Activated naive CD8-positive, alpha-beta T cell treated with anti-CD3 and anti-CD28 coated beads for 36 hours (primary cell): Measurements from ENCODE around the gene JMJD7. TPM values are rescaled to one million over a fixed set of nuclear protein-coding genes. Genes with fewer than 3 reads are reported as not detected.
A peak's percentile ranks its signal among the peaks of the same experiment; 100 is the strongest.

Experiments used
- DNase-seq: peaks from one replicate; pipeline ENCODE4 v3.0.0; 2021
- H3K27ac Mint-ChIP-seq: one replicate; pipeline ENCODE4 v1.8.0; 2022; ENCODE audit warnings: mild to moderate bottlenecking, moderate library complexity, mixed read lengths
- H3K27me3 Mint-ChIP-seq: one replicate; pipeline ENCODE4 v1.8.0; 2022; ENCODE audit warnings: mild to moderate bottlenecking, mixed read lengths
- H3K36me3 Mint-ChIP-seq: one replicate; pipeline ENCODE4 v1.8.0; 2021; ENCODE audit warnings: mild to moderate bottlenecking, mixed read lengths
- H3K4me1 Mint-ChIP-seq: one replicate; pipeline ENCODE4 v1.8.0; 2021; ENCODE audit warnings: mixed read lengths
- H3K4me3 Mint-ChIP-seq: one replicate; pipeline ENCODE4 v1.8.0; 2022; ENCODE audit warnings: mild to moderate bottlenecking, moderate library complexity, mixed read lengths
- H3K9me3 Mint-ChIP-seq: one replicate; pipeline ENCODE4 v1.8.0; 2022; ENCODE audit warnings: mixed read lengths
- total RNA-seq, 2 experiments: library from RNA; stranded (reverse); gene quantifications; one replicate each; pipeline ENCODE4 v1.2.3, GENCODE V29; 2021

The JMJD7 gene
- total RNA-seq, 2 experiments from 2014 or later: 9.4 to 10.9 TPM

DNA sequence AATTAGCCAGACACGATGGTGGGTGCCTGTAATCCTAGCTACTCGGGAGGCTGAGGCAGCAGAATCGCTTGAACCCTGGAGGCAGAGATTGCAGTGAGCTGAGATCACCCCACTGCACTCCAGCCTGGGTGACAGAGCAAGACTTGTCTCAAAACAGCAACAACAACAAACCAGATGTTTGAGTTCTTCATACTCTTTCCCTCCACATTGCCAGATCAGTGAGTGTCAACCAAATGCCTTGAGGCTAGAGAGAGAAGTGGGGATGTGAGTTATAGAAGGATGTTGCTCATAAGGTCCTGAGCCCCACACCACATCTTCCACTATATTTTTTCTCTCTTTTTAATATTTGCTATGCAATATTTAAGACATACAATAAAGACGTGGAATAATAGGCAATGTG, 33.8 kb upstream of the JMJD7 start:
- Mint-ChIP-seq H3K9me3 (no peaks in the 10 kb centered on the region), H3K36me3 (no peaks in the 10 kb centered on the region), H3K27ac (no peak overlapping the region), H3K27me3 (no peaks in the 10 kb centered on the region), H3K4me3 (no peak overlapping the region), H3K4me1 (peaks cover 37% of the 10 kb centered on the region)
- DNase-seq: no peak

- no peaks in the 10 kb centered on the region for H3K27me3 Mint-ChIP-seq
- H3K4me3 Mint-ChIP-seq: no peak overlapping the region
- no peaks in the 10 kb centered on the region for H3K9me3 Mint-ChIP-seq
- no peaks in the 10 kb centered on the region for H3K36me3 Mint-ChIP-seq
- DNase-seq: no peak
- peaks cover 26% of the 10 kb centered on the region for H3K4me1 Mint-ChIP-seq
- no peak overlapping the region for H3K27ac Mint-ChIP-seq
Observed at GRCh38 chr15:41795996-41796856, 31.7 kb upstream of the JMJD7 start.

DNA sequence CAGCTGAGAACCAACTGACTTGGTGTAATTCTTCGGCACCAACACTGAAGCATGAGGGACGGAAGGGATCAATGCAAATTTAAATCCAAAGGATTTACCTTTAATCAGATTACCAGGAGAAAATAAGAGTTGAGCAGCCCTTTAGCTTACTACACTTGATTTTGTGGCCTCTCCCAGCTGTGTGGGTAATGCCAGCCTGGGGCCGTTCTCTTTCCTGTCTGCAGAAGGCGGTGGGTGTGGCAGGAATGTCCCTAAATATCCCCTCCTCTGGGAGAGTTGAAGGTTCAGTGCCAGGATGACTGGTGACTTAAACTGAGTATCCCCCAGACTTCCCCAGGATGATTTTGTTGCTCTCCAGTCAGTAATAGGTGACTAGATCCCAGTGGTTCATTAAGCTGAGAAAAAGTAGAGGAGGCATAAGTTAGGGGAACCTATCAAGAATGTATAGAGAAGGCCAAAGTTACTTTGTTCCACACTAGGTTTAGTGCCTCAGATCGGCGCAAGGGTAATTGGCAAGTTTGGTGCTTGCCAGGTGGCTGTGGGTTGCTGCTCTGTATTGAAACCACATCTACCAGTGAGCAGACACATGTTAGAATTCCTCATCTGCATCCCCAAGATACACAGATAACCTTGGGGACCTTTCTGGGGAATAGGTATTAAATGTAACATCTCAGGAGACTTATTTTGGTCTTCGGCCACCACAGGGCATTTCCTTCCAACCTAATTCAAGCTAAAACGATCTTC, 30.5 kb upstream of the JMJD7 start:
- no peak overlapping the region for H3K27ac Mint-ChIP-seq
- H3K27me3 Mint-ChIP-seq: no peaks in the 10 kb centered on the region
- no peaks in the 10 kb centered on the region for H3K9me3 Mint-ChIP-seq
- no peak for DNase-seq
- no peaks in the 10 kb centered on the region for H3K36me3 Mint-ChIP-seq
- peaks cover 19% of the 10 kb centered on the region for H3K4me1 Mint-ChIP-seq
- no peak overlapping the region for H3K4me3 Mint-ChIP-seq

DNA sequence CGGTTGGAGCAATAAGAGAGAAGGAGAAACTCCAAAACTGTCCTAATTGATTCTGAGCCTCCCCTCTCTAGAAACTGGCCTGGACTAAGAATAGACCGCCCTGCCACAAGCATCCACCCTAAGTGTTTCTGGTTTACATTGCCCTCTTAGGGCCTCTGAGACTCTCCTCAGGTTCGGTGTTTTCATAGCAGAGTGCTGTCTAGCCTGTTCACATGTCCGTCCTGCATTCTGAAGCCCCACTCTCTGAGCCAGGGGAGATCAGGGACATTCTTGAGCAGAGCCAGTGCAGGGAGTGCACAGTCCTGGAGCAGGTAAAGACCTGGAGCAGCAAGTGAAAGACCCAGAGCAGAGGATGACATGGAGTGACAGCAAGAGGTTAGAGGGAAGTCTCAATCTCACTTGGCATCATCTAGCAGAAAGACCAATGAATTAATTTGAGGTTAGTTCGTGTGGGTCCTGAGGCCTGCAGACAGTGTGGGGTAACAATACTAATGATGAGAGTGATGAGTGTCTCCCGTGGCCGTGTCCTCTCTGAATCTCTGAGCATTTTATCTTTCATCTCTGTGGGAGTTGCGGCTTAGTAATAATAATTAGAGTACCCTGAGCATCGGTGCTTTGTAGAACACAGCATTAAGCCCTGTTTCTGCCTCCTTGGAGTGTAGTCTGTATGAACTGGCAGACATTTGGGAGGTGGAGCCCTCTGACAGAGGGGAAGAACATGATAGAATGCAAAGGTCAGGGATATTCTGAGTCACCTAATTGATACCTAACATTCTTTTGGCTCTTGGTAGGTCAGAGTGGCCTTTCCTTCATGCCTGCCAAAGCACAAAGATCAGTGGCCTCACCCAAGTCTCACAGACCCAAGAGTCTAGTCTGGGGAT, 29.0 kb upstream of the JMJD7 start:
- H3K4me1 Mint-ChIP-seq: peaks cover 19% of the 10 kb centered on the region
- no peaks in the 10 kb centered on the region for H3K9me3 Mint-ChIP-seq
- no peak overlapping the region for H3K4me3 Mint-ChIP-seq
- H3K36me3 Mint-ChIP-seq: peaks cover 2% of the 10 kb centered on the region
- no peak for DNase-seq
- peak overlapping the region; percentile 7 for H3K27ac Mint-ChIP-seq
- H3K27me3 Mint-ChIP-seq: no peaks in the 10 kb centered on the region

GRCh38 chr15:41799488-41799805, 28.4 kb upstream of the JMJD7 start:
- Mint-ChIP-seq H3K4me3 (no peak overlapping the region), H3K36me3 (peaks cover 2% of the 10 kb centered on the region), H3K27ac (no peak overlapping the region), H3K4me1 (peaks cover 21% of the 10 kb centered on the region), H3K27me3 (no peaks in the 10 kb centered on the region), H3K9me3 (no peaks in the 10 kb centered on the region)
- no peak for DNase-seq

DNA sequence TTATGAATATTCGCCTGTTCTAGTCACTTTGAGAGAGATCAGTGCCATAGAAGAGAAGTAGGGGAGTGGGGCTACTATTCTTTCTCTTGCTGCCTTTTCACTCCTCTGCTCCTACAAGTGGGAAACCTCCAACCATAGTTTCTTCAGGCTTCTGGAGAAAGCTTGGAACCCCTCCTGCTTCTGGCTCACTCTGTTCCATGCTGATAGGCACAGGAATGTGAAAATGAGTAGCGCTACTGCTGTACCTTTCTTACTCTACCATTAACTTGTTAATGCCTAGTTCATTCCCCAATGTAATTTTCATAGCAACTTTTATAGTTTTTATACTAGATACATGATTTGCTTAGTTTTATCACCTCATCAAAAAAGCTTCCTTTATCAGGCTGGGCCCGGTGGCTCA, 26.7 kb upstream of the JMJD7 start:
- Mint-ChIP-seq H3K27me3 (no peaks in the 10 kb centered on the region), H3K9me3 (no peaks in the 10 kb centered on the region), H3K36me3 (peaks cover 2% of the 10 kb centered on the region), H3K4me1 (peaks cover 21% of the 10 kb centered on the region), H3K4me3 (no peak overlapping the region), H3K27ac (no peak overlapping the region)
- DNase-seq: no peak

DNA sequence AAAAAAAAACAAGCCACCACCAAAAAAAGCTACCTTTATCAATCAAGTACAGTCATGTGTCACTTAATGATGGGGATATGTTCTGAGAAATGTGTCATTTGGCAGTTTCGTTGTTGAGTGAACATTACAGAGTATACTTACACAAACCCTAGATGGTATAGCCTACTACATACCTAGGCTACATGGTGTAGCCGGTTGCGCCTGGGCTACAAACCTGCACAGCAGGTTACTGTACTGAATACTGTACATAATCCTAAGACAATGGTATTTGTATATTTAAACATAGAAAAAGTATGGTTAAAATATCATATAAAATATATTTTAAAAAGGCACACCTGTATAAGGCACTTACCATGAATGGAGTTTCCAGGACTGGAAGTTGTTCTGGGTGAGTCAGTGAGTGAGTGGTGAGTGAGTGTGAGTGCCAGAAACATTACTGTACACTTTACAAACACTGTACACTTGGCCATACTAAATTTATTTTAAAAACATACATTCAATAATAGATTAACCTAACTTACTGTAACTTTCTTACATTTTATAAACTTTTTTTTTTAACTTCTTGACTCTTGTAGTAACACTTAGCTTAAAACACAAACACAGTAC, 25.9 kb upstream of the JMJD7 start:
- Mint-ChIP-seq H3K27ac (no peak overlapping the region), H3K4me3 (no peak overlapping the region), H3K4me1 (peaks cover 19% of the 10 kb centered on the region), H3K9me3 (no peaks in the 10 kb centered on the region), H3K36me3 (peaks cover 2% of the 10 kb centered on the region), H3K27me3 (no peaks in the 10 kb centered on the region)
- DNase-seq: no peak

DNA sequence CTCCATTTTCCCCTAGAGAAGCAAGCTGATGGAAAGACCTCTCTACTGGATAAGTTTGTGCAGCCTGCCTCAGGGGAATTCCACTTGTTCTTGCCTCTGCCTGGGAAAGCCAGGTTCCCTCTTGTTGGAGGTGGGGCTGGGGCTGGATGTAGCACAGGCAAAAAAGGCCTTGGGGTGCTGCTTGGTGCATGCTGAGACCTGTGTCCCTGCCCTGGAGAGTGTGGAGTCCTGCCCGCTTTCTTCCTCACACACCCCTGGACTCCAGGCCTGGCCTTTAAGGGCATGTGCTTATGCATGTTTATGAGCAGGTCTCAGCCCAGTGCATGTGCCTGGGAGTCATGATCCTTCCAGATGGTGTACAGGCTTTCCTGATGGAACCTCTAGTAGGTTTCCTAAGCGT, 23.5 kb upstream of the JMJD7 start:
- Mint-ChIP-seq H3K27ac (no peak overlapping the region), H3K36me3 (peaks cover 2% of the 10 kb centered on the region), H3K27me3 (no peaks in the 10 kb centered on the region)

DNA sequence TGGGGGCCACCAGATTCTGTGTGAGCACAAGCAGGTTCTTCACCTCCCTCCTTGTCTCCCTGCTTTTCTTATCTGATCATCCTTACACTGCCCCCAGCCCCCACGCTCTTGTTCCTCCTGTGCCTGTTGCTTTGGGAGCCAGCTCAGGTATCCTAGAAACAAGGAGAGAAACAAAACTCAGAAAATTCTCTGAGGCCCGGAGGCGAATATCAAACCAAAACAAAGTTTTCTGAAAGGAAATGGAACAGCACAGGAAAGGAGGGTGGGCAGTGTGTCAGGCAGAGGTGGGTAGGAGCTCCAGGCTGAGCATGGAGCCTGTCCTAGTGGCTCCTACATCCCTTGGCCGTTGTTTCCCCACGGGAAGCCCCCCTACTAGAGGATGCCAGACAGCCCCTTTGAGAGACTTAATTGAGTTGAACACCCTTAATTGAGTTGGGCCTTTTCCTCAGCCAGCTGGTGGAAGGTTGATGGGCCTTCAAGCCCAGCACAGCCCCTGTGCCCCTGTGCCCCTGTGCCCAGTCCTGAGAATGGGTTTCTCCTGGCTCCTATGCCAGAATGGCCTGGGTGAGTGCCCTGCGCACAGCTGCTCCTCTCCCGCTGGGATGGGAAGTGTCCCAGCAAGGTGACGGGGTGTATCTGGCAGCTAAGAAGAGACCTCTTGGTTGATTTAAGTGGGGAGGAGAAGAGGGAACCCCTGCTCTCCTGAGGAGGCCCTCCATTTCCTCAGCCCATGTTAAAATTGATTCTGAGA, 22.8 kb upstream of the JMJD7 start:
- Mint-ChIP-seq H3K4me3 (no peak overlapping the region), H3K4me1 (peaks cover 18% of the 10 kb centered on the region), H3K9me3 (no peaks in the 10 kb centered on the region), H3K27ac (peak overlapping the region; percentile 62), H3K36me3 (peaks cover 2% of the 10 kb centered on the region), H3K27me3 (no peaks in the 10 kb centered on the region)
- DNase-seq: no peak

More for the DNA sequence above, 23.5 kb upstream of the JMJD7 start:
- H3K9me3 Mint-ChIP-seq: no peaks in the 10 kb centered on the region
- DNase-seq: no peak
- H3K4me3 Mint-ChIP-seq: no peak overlapping the region
- peaks cover 13% of the 10 kb centered on the region for H3K4me1 Mint-ChIP-seq

- Mint-ChIP-seq H3K4me1 (peaks cover 20% of the 10 kb centered on the region), H3K27ac (no peak overlapping the region), H3K4me3 (no peak overlapping the region), H3K27me3 (no peaks in the 10 kb centered on the region), H3K9me3 (no peaks in the 10 kb centered on the region), H3K36me3 (peaks cover 2% of the 10 kb centered on the region)
- DNase-seq: no peak
Observed at GRCh38 chr15:41805711-41806110, 22.2 kb upstream of the JMJD7 start.

- no peak for DNase-seq
Observed at GRCh38 chr15:41806291-41807181, 21.4 kb upstream of the JMJD7 start.

DNA sequence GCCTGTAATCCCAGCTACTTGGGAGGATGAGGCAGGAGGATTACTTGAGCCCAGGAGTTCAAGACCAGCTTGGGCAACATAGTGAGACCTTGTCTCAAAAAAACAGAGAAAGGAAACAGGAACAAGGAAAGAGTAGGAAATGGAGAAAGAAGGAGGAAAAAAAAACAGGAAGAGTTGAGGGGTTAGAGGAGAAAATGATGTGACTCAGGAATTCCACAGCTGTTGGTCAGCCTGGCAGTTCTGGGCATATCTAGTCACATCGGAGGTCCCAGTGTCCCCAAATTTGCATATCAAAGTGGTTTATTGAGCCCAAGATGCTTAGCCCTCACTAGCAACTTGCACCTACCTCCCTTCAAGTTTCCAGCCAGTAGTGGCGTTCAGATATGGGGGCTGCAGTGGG, 18.8 kb upstream of the JMJD7 start:
- no peaks in the 10 kb centered on the region for H3K27me3 Mint-ChIP-seq
- H3K36me3 Mint-ChIP-seq: peaks cover 2% of the 10 kb centered on the region
- no peak for DNase-seq
- H3K4me1 Mint-ChIP-seq: peaks cover 26% of the 10 kb centered on the region
- no peak overlapping the region for H3K27ac Mint-ChIP-seq
- H3K9me3 Mint-ChIP-seq: no peaks in the 10 kb centered on the region
- H3K4me3 Mint-ChIP-seq: no peak overlapping the region

More at GRCh38 chr15:41806291-41807181, 21.4 kb upstream of the JMJD7 start:
- no peak overlapping the region for H3K27ac Mint-ChIP-seq
- no peaks in the 10 kb centered on the region for H3K9me3 Mint-ChIP-seq
- H3K4me3 Mint-ChIP-seq: no peak overlapping the region
- H3K4me1 Mint-ChIP-seq: peaks cover 26% of the 10 kb centered on the region
- H3K36me3 Mint-ChIP-seq: peaks cover 2% of the 10 kb centered on the region
- no peaks in the 10 kb centered on the region for H3K27me3 Mint-ChIP-seq

DNA sequence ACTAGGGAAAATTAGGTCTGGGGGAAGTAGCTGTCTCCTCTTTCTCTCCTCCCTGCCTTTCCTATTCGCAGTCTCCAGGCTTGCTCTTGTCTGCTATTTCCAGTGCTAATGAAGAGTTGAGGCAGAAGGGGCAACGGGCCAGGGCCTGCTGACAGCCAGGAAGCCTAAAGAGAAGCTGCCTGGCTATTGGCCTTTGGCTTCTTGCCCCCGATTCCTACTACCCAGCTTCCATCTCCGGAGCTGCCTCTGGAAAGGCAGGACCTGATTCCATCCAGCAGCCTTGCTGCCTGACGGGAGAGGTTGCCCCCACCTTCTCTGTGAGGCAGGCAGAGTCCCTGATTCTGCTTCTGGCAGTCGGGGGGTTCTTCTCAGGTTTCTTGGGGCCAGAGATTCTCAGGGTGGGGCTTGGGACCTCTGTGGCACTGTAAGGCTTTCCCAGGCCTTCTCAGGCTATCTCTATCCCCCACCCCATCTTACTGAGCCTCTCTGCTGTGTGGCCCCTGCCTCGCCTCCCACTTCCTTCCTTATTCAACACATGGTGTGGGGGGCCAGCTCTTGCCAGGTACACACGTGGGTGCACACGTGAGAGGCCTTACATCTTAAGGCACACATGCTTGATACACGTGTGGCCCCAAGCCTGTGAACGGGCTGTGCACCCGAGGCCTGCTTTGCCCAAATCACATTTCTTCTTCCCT, 18.2 kb upstream of the JMJD7 start:
- H3K4me1 Mint-ChIP-seq: peaks cover 21% of the 10 kb centered on the region
- H3K27ac Mint-ChIP-seq: no peak overlapping the region
- no peak for DNase-seq
- no peaks in the 10 kb centered on the region for H3K9me3 Mint-ChIP-seq
- no peak overlapping the region for H3K4me3 Mint-ChIP-seq
- peaks cover 2% of the 10 kb centered on the region for H3K36me3 Mint-ChIP-seq
- H3K27me3 Mint-ChIP-seq: no peaks in the 10 kb centered on the region
